GM19240 (cell line): ENCODE measurements around the gene CCNT2.
"Not testable (repeated sequence)": the region's sequence is repeated elsewhere in the genome, so short reads cannot be mapped to it uniquely, and the experiment has no call there.

Experiments used
- DNase-seq: peaks from one replicate; pipeline ENCODE4 v3.0.0; 2011; ENCODE audit warnings: low spot score; ENCODE audit not compliant: insufficient read length

The CCNT2 gene

DNA sequence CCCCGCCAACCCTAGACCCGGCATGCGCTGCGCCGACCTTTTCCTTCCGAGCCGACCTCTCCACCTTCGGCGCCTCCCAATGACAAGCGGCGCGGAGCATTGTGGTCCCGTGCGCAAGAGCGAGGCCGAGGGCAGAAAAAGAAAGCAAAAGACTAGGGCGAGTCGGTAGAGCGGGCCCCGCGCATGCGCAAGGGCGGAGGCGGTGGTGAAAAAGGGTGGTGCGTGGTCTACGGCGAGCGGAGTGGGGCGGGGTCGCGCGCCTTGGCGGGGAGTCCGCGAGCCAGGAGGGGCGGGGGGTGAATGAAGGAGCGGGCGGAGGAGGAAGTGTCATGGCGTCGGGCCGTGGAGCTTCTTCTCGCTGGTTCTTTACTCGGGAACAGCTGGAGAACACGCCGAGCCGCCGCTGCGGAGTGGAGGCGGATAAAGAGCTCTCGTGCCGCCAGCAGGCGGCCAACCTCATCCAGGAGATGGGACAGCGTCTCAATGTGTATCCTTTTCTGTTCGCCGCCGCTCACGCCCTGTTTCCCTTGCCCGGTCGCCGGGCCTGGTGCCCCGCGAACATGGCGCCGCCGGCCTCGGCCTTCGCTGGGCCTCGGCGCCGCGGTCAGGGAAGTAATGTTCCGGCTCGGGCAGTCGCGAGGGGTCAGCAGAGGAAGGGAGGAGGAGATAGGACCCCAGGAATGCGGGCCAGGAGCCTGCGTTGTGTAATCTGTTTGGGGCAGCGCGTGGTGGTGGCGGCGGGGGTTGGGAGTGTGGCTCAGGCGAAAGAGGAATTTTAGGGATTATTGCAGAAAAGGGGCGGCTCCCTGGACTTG lies at the start of gene CCNT2:
Gene CCNT2 (plus strand): TSS at position 297 of the 815 bp plus-strand sequence. CDS start 33 bp downstream, at position 330.
- peak; percentile 72 for DNase-seq

DNA sequence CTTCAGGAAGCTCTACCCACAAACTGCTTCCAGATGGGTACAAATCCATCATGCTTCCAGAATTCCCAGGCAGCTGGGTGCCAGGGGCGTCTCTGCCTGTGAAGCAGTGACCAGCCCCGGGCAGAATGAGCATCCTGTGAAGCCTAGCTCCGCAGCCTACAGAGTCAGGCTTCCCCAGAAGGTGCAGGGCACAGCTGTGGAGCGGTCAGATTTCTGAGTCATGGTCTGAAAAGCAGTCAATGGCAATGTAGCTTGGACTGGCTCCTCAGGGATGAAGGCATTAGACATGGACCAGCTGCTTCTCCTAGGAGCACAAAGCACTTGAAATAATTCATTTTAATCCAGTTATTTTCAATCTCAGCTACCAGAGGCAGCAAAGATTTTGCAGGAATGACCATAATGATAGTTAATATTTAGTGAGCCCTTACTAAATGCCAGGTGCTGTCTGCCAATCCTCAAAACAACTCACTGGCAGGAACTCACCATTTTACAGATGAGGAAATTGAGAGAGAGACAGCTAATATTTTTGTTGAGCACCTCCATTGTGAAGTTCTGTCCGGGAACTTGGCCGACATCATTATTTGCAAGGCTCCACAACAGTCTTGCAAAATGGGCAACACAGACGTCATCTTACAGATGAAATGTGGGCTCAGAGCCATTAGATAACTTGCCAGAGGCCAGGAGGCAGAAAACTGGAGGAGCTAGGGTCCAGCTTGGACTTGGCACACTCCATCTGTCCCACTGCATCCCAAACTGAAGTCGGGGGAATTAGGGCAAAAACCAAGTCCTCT lies 48.5 kb upstream of the CCNT2 start:
- DNase-seq: no peak

- DNase-seq: no peak
These were observed 45.5 kb upstream of the CCNT2 start for GRCh38 chr2:134873152-134873551.

- DNase-seq: no peak
These were observed 43.3 kb upstream of the CCNT2 start for GRCh38 chr2:134875309-134875708.

DNA sequence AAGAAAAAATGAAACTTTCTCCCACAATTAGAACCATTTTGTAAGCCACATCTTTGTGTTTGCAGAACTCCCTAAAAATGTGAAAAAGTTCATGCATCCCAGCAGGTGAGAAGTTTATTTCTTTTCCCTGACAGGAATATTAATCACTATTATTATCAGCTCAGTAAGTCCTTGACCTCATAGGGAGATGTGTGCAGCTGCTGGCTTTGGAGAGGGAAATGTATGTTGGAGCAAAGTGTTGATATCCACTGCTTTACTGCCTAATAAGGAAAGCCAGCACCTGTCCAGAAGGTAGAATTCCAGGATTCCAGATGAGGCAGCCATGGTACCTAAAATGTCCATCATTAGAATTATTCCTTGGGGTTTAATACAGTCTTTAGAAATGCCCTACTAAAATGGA lies 35.8 kb upstream of the CCNT2 start:
- DNase-seq: no peak

DNA sequence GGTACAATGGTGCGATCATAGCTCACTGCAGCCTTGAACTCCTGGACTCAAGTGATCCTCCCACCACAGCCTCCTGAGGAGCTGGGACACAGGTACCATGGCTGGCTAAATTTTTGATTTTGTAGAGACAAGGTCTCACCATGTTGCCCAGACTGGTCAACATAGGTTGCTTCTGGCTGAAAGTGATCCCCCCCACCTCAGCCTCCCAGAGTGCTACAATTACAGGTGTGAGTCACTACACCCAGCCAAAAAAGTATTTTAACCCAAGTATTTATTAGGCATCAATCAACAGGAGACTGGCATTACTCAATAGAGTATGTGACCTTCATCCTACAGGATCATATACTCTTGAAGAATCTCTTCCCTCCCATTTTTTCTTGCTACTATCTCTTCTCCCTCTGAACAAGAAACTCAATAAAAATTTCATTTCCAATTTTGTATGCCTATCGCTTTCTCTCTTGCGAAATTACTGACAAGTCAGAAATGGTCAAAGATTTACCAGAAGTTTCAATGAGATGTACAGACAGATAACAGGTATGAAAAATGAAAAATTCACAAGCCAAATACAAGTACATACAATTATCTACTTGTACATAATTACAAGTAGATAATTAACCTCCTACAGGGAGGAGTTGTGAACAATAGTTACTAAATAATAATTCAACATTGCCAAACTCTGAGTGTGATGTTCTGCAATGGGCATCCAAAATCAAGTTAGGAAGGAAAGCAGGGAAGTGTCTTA lies 34.9 kb upstream of the CCNT2 start:
- DNase-seq: no peak

DNA sequence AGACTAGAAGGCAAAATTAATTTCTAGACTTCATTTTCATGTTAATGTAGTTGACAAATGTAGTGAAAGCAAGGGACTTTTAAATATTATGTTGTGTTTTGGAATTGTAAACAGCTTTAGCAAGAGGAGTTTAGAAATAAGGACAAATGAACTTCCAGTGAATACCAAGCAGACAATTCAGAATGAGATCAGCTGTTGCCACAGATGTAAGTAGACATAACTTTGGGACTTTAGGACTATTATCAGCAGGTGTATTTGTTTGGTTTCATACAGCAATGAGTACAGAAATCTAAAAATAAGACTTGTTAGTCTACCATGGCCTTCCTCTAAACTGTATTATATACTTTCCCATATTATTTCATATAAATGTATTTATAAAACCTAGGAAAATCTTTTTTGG lies 34.2 kb upstream of the CCNT2 start:
- no peak for DNase-seq

GRCh38 chr2:134892282-134893035 lies 26.2 kb upstream of the CCNT2 start:
- DNase-seq: no peak

DNA sequence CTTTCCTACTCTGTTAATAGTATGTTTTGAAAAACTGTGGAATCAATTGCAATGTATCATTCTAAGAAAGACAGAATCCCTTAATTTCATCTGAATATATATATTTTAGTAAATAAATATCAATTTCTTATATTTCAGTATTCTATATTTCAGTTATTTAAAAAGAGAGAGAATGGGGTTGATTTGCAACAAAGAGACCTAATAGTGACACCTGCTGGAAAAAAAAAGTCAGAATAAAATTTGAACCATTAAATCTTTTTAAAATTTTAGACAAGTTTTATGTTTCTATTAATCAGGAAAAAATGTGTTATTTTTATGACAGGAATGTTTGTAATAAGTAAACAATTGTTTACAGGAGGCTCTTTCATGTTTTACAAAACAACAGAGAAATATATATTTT lies 20.7 kb upstream of the CCNT2 start:
- no peak for DNase-seq

DNA sequence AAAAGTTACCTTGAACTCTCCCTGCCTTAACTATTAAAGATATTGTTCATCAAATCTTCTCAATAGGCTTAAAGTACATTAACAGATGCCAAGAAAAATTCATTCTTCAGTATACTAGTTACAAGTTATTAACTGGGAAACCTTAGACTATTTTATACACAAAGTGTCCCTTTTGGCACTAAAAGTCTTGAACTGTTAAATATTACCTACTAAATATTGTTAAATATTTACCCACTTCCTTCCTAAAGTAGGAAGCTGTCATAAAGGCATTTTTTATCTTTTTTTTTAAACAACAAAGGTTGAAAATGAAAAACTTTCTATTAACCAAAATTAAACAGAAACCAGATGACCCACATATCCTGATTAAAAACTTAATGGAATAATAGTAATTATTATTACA lies 19.4 kb upstream of the CCNT2 start:
- no peak for DNase-seq

- DNase-seq: no peak
These were observed 18.5 kb upstream of the CCNT2 start for GRCh38 chr2:134900151-134900550.

GRCh38 chr2:134903701-134904100 lies 14.9 kb upstream of the CCNT2 start:
- DNase-seq: not testable (repeated sequence)

GRCh38 chr2:134905168-134905567 lies 13.5 kb upstream of the CCNT2 start:
- DNase-seq: no peak

GRCh38 chr2:134906726-134907125 lies 11.9 kb upstream of the CCNT2 start:
- no peak for DNase-seq

DNA sequence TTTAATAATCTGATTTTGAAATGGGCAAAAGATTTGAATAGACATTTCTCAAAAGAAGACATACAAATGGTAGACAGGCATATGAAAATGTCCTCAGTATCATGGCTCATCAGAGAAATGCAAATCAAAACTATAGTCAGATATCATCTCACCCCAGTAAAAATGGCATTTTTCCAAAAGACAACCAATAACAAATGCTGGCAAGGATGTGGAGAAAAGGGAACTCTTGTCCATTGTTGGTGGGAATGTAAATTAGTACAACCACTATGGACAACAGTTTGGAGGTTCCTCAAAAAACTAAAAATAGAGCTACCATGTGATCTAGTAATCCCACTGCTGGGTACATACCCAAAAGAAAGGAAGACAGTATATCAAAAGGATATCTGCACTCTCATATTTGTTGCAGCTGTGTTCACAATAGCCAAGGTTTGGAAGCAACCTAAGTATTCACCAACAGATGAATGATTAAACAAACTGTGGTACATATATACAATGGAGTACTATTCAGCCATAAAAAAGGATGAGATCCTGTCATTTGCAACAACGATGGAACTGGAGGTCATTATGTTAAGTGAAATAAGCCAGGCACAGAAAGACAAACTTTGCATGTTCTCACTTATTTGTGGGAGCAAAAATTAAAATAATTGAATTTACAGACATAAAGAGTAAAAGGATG lies 11.0 kb upstream of the CCNT2 start:
- not testable (repeated sequence) for DNase-seq

- no peak for DNase-seq
These were observed 7.7 kb upstream of the CCNT2 start for GRCh38 chr2:134910763-134911399.

GRCh38 chr2:134911400-134911785 lies 7.2 kb upstream of the CCNT2 start:
- no peak for DNase-seq

- DNase-seq: no peak
These were observed 6.3 kb upstream of the CCNT2 start for GRCh38 chr2:134912361-134912760.

DNA sequence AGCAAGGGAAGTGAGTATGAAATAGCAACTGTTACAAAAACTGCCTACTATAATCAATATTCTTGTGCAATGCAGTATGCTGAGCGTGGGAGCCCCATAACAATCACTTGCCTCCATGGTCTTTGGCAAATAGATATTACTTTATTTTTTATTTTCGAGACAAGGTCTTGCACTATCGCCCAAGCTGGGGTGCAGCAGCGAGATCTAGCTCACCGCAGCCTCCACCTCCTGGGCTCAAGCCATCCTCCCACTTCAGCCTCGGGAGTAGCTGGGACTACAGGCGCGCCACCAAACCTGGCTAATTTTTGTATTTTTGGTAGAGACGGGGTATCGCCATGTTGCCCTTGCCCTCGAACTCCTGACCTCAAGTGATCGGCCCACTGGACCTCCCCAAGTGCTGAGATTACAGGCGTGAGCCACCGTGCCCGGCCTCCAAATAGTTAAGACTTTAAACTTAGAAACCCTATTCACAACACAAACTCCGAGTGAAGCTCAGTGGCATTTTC lies 1.2 kb upstream of the CCNT2 start:
- no peak for DNase-seq
